Transverse colon (tissue), 4 donors: ENCODE results near the gene PRRX2.

Experiments
- CTCF ChIP-seq, 5 experiments: fragments of 200-600 bp in 3 of 5; fragments of 450-650 bp in 2 of 5; sonication (generic) in 3 of 5; IDR thresholded peaks; 1 replicate in 2 of 5; 2 replicates in 3 of 5; pipeline ENCODE4 v1.5.1; 2016 to 2017; ENCODE audit warnings: antibody characterized with exemption in 5 of 5, inconsistent platforms in 3 of 5, mild to moderate bottlenecking in 2 of 5, moderate library complexity in 1 of 5
- POLR2A ChIP-seq: fragments of 450-650 bp; IDR thresholded peaks from one replicate; pipeline ENCODE4 v1.6.1; 2016; ENCODE audit warnings: antibody characterized with exemption, mild to moderate bottlenecking, moderate library complexity
- POLR2AphosphoS5 ChIP-seq, 3 donors: sonication (generic); formaldehyde crosslinking; IDR thresholded peaks; one replicate each; pipeline ENCODE4 v1.6.1; 2016; ENCODE audit warnings: antibody characterized with exemption in 3 of 3

DNA sequence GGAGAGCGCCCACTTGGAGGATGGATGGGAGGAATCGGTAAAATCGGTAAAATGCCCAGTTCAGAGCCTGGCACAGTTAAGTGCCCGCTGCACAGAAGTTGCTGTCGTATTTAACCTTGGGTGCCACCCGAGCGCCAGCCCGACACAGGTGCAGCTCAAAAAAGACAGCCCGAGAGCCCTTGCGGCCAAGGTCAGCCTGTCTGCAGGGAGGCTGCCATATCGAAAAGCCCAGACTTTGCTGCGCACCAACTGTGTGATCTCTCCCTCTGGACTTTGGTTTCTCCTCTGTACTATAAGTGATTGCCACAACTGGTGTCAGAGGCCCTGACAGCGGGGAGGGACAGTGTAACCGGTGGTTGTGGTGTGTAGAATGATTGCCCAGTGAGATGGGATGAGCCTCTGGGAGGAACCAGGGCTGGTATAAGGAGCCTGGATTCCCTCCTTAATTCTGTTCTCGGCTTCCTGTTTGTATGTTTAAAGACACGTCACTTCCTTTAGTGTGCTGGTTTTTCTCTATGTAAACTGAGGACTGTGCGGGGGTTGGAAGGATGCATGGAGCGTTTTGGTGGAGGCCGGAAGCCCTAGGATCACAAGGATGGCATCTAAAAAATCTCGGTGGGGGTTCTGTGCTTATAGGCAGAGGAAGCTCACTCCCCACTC lies 38.7 kb upstream of the PRRX2 start:
- no peak for TF ChIP-seq POLR2A
- TF ChIP-seq CTCF (IDR thresholded peaks at IDR 0.05) = peak in 1 of 5 experiments; percentile 12
- peak in 1 of 3 donors; percentile 32 for TF ChIP-seq POLR2AphosphoS5 (IDR thresholded peaks at IDR 0.05)
